NK-92 (cell line): ENCODE results near the gene CARD16.
"Not testable (repeated sequence)": the region's sequence is repeated elsewhere in the genome, so short reads cannot be mapped to it uniquely, and the experiment has no call there.

Source experiments
- DNase-seq: peaks from one replicate; lab custom pipeline; 2025; ENCODE audit not compliant: unreplicated experiment; lab: John Stamatoyannopoulos, UW

Gene CARD16

DNA sequence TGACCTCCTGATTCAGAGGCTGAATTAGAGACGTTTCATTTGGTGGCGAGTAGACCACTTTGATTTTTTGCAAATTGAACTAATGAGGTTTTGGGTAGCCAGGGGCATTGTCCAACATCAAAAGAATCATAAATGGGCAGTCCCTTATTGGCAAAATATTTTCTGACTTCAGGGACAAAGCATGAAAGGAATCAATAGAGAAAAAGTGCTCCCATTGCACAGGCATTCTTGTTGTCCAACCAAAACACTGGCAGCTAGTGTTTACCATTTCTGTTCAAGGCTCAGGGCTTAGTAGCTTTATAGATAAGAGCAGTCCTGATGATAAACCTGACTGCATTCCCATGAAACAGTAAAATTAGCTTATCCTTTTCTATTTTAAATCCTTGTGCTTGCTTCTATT is 6.4 kb upstream of the CARD16 start:
- no peak for DNase-seq

DNA sequence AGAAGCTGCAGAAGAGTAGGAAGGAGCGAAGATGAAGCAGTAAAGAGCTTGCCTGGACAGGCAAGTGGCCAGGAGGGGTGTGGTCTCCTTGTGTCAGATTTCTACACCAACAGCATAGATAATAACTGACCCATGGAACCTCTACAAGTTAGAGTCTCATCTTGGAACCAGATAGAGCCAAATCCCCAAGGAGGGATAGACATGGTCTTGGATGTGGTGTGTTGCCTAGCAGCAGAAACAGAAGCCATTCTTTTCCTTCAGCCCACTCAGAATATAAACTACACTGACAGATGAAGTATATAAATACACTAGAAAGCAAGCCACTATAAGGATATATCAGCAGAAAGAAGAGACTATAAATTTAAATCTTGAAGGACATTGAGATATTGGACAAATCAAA is 4.3 kb upstream of the CARD16 start:
- DNase-seq, result no peak

DNA sequence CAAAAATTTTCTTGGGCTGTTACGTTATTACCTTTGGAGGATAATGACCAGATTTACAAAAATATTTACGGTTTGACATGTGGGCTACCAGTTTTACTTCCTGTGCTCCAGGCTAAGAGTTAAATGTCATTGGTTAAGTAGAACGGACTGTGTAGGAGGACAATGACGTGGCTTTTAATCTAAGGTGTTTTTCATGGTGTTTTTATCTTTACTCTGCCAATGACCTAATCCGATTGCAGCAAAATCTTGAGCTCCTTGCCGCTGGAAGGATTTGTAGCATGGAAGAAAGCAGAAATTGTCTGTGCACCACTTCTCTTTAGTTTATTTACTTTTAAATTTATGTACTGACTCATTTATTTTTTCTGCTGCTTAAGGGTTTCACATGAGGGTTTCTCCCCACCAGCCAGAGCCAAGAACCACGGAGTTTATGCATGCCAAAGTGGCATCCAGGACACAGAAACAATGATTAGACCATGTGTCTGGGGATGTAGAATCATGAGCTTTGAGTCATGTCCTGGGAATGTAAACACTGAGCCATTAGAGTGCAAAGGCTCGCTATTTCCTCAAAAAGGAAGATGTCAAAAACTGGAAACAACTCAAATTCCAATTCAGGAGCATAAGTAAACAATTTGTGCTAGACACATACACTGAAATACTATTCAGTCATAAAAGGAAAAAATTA is 1.9 kb upstream of the CARD16 start:
- no peak for DNase-seq

- no peak for DNase-seq
Measured at GRCh38 chr11:105045676-105046296, 651 bp upstream of the CARD16 start.

- no peak for DNase-seq
Measured at GRCh38 chr11:105042178-105042577, 3.0 kb downstream of the CARD16 start.

DNA sequence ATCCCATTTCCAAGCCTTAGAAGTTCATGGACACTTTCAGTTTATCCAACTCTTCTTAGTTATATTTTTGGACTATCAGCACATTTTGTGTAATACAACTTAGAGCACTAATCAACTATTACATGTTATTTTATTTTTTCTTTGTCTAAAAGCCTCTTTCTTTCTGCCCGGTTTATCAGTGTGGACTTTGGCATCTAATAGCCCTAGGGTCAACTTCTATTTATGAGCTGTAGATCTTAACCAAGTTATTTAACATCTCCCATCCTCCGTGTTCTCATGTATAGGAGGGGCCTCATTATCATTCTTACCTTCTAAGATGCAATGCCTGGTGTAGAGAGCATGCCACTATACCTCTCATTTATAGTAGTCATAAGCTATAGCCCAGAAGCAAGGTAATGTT is 4.4 kb downstream of the CARD16 start:
- no peak for DNase-seq

- DNase-seq, result no peak
Measured at GRCh38 chr11:105034813-105035620, 10.1 kb downstream of the CARD16 start, which contains the start of gene CASP1. Gene CASP1 (minus strand): TSS chr11:105035144. CDS start chr11:105035113, 31 bp downstream.

- DNase-seq, result not testable (repeated sequence)
Measured at GRCh38 chr11:105034388-105034787, 10.7 kb downstream of the CARD16 start.

GRCh38 chr11:105033781-105034180 is 11.4 kb downstream of the CARD16 start:
- DNase-seq, result no peak

GRCh38 chr11:105033343-105033742 is 11.8 kb downstream of the CARD16 start:
- no peak for DNase-seq

GRCh38 chr11:105032495-105032894 is 12.6 kb downstream of the CARD16 start:
- DNase-seq, result no peak

DNA sequence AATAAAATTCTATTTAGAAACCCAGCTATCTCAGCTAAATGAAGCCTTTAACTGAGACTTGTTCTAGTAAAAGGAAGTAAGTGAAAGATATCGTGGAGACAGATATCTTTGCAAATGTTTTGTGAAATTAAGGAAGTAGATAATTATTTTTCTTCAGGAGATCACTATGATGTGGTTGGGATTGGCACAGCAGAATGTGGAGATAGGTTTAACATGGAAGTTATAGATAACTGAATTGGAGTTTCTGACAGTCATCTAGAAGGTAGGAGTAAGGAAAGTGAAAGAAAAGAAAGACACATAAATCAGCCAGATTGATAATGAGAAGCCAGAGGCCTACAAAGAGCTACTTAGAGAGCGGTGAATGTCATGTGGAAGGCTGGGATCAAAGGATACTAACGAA is 17.5 kb downstream of the CARD16 start:
- DNase-seq, result no peak

DNA sequence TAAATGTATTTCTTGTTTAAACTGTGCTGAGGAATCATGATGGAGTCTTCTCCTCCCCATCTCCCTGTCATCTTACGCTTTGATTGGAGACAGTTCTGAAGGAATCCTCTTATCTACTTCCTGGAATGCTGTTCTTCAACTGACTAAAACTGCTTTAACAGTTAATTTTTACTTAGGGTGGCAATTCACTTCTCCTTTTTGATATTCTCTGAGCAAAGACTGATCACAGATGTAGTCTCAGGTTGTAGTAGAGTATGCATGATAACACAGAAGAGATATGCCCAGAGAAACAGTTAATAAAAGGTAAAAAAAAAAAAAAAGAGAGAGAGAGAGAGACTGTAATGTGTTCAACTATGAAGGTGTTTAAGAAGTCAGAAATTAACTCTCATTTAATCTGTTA is 20.7 kb downstream of the CARD16 start:
- no peak for DNase-seq

- no peak for DNase-seq
Measured at GRCh38 chr11:105023003-105023402, 22.1 kb downstream of the CARD16 start, which contains the start of gene CASP5. Gene CASP5 (minus strand): TSS chr11:105023168. CDS start chr11:105023136, 32 bp downstream.

DNA sequence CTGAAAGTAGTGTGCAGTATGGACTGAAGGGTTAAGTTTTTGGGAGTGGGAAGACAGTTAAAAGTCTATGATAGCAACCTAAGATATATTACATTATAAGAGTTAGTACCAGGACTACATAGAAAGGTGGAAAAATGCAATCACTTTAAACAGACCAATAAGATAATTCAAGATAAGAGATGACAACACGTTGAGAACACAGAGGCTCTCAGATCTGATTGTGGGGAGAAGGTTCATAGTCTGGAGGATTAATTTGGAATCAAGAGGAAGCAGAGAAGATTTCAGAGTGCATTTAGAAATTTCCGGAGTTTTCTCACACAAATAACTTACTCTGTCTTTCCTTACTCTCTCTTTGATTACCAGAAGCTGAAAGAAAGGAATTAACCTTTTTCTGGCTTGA is 22.6 kb downstream of the CARD16 start:
- no peak for DNase-seq

DNA sequence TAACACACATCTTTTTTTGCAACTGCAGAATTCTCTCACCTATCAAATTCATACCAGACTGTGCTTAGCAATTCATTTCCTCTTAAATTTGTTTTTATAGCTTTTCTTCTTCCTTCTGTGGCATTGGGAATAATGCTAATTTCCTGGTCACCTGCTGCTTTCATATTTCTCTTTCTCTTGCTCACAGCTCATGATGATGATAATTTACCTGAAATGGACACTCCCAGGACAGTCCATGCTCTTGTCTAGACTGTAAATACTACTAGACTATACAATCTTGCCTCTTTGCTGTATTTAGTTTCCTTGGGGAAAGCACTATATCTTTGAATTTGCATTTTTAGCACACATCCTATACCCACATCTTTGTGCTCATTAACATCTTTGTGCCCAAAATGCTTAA is 37.7 kb downstream of the CARD16 start:
- no peak for DNase-seq

GRCh38 chr11:105005451-105005845 is 39.7 kb downstream of the CARD16 start:
- no peak for DNase-seq

GRCh38 chr11:105004021-105004420 is 41.1 kb downstream of the CARD16 start:
- DNase-seq, result no peak

- no peak for DNase-seq
Measured at GRCh38 chr11:105003151-105003550, 42.0 kb downstream of the CARD16 start.

- DNase-seq, result no peak
Measured at GRCh38 chr11:105000797-105001196, 44.3 kb downstream of the CARD16 start.

DNA sequence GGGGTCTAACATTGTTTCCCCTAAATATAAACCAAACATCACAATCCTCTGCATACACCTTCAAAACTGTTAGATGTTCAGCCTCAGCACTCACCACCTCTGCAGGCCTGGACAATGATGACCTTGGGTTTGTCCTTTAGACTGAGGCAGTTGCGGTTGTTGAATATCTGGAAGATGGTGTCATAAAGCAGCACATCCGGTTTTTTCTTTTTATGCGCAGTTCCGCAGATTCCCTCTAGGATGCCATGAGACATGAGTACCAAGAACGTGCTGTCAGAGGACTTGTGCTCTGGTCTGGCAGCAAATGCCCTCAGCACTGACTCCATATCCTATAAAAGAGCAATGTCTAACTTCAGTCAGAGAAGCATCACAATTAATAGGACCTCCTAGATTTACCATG is 45.0 kb downstream of the CARD16 start:
- no peak for DNase-seq

DNA sequence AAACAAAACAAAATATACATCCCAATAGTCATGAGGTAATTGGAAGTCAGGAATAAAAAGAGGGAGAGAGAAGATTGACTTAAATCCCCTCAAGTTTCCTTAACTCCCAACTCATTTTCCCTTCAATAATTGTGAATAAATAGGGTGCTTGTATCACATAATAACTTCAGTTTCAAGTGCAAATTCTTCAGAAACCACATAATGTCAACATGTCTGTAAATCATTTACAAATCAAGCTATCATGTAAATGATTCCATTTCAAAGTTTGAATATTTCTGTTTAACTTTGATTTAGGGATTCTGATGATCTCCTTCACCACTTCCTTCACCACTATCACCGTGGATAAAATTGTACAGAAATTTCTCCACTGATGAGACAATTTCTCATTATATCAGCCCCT is 45.4 kb downstream of the CARD16 start:
- no peak for DNase-seq
